Measurements from ENCODE around the gene TRAFD1. TPM values are rescaled to one million over a fixed set of nuclear protein-coding genes. Genes with fewer than 3 reads are reported as not detected.

The TRAFD1 gene
- total and polyA plus RNA-seq, 2 experiments from 2014 or later = 17.4 to 30.4 TPM

- Histone ChIP-seq H2AFZ (peak overlapping the region; percentile 3; the same call in 1 of the 2 replicates), H3K4me3 (no peak overlapping the region), H3F3A (replicated peaks; ENCODE audit: low read depth) (0 out of 2 replicates have a peak, but pooled peaks cover 7% of the 10 kb centered on the region), H3K36me3 (ENCODE audit: insufficient read depth) (no peaks in the 10 kb centered on the region), H3K27me3 (ENCODE audit: insufficient read depth) (no peaks in the 10 kb centered on the region), H4K20me1 (replicated peaks; ENCODE audit: insufficient read depth) (no peaks in the 10 kb centered on the region), H3K4me1 (ENCODE audit: insufficient read depth) (peaks cover 15% of the 10 kb centered on the region), H3K27ac (ENCODE audit: low read depth) (peak overlapping the region; percentile 88), H3K79me2 (replicated peaks; ENCODE audit: insufficient read depth) (no peaks in the 10 kb centered on the region), H3K9me2 (ENCODE audit: insufficient read depth) (no peaks in the 10 kb centered on the region), H3K4me2 (no peak overlapping the region)
- Mint-ChIP-seq H3K9me3 (no peaks in the 10 kb centered on the region), H3K4me1 (peaks cover 18% of the 10 kb centered on the region), H3K27me3 (ENCODE audit: insufficient read depth, low read depth, poor library complexity) (peaks cover 3% of the 10 kb centered on the region), H3K27ac (no peak overlapping the region; the same call in 1 of the 2 replicates), H3K36me3 (ENCODE audit: low read depth) (no peaks in the 10 kb centered on the region), H3K4me3 (no peak overlapping the region)
- DNase-seq (ENCODE audit: low spot score) (no peak), ATAC-seq (no peak)
- TF ChIP-seq ZNF462 (CRISPR knock-in tag; IDR thresholded peaks at IDR 0.05) = no peak
- no peak for TF ChIP-seq CREB1 (CRISPR knock-in tag; IDR thresholded peaks at IDR 0.05; ENCODE audit: low read depth)
- TF ChIP-seq POLR2AphosphoS5 (IDR thresholded peaks at IDR 0.05; ENCODE audit: low read depth) = no peak
- TF ChIP-seq STAT1 (IDR thresholded peaks at IDR 0.05; ENCODE audit: unreplicated experiment) = no peak
- TF ChIP-seq JUNB (IDR thresholded peaks at IDR 0.05; ENCODE audit: unreplicated experiment) = no peak
- TF ChIP-seq NANOG (IDR thresholded peaks at IDR 0.05; ENCODE audit: borderline replicate concordance) = no peak
Observed at GRCh38 chr12:112115259-112116045, 9.9 kb upstream of the TRAFD1 start.
